Liver (tissue), 9 donors: ENCODE data around the gene PSTPIP1. TPM values are rescaled to one million over a fixed set of nuclear protein-coding genes. Genes with fewer than 3 reads are reported as not detected.

Experiments
- DNase-seq: peaks from one replicate; pipeline ENCODE4 v3.0.0-alpha.2; 2017; ENCODE audit warnings: low spot score
- H3K27ac ChIP-seq, 2 donors: one replicate each; pipeline ENCODE4 v1.7.0; 2013; ENCODE audit warnings: inconsistent platforms in 2 of 2, low read length in 2 of 2, control low read depth in 1 of 2, low read depth in 1 of 2, mild to moderate bottlenecking in 1 of 2
- H3K27me3 ChIP-seq, 4 donors: one replicate each; pipeline versions ENCODE4 v1.6.1 to v1.7.0; 2013; ENCODE audit warnings: low read length in 3 of 4, inconsistent platforms in 1 of 4, mild to moderate bottlenecking in 1 of 4, moderate library complexity in 1 of 4; ENCODE audit not compliant: control insufficient read depth in 4 of 4, insufficient read depth in 4 of 4
- H3K36me3 ChIP-seq, 4 donors: one replicate each; pipeline versions ENCODE4 v1.6.1 to v1.7.0; 2013; ENCODE audit warnings: low read length in 3 of 4, mild to moderate bottlenecking in 3 of 4, low read depth in 1 of 4, moderate library complexity in 1 of 4; ENCODE audit not compliant: control insufficient read depth in 4 of 4, insufficient read depth in 3 of 4
- H3K4me1 ChIP-seq, 4 donors: one replicate each; pipeline versions ENCODE4 v1.6.1 to v1.7.0; 2013; ENCODE audit warnings: low read length in 3 of 4, mild to moderate bottlenecking in 3 of 4, moderate library complexity in 1 of 4; ENCODE audit not compliant: control insufficient read depth in 4 of 4, insufficient read depth in 4 of 4
- H3K4me3 ChIP-seq, 3 donors: one replicate each; pipeline versions ENCODE4 v1.6.1 to v1.7.0; 2013; ENCODE audit warnings: low read length in 3 of 3, control low read depth in 1 of 3, low read depth in 1 of 3, mild to moderate bottlenecking in 1 of 3
- H3K9ac ChIP-seq, 2 donors: one replicate each; pipeline ENCODE4 v1.7.0; 2013; ENCODE audit warnings: low read length in 2 of 2, mild to moderate bottlenecking in 2 of 2, moderate library complexity in 2 of 2, control low read depth in 1 of 2, low read depth in 1 of 2
- H3K9me3 ChIP-seq, 4 donors: one replicate each; pipeline versions ENCODE4 v1.6.1 to v1.7.0; 2013; ENCODE audit warnings: low read length in 3 of 4; ENCODE audit not compliant: control insufficient read depth in 4 of 4
- ATF3 ChIP-seq: IDR thresholded peaks from 2 replicates; pipeline ENCODE4 v1.6.1; 2016; ENCODE audit warnings: antibody characterized with exemption
- CTCF ChIP-seq: fragments of 150-350 bp; IDR thresholded peaks from 2 replicates; pipeline ENCODE4 v1.5.1; 2017; ENCODE audit warnings: improper control_type of control experiment, low read depth, low read length; ENCODE audit not compliant: missing input control
- EGR1 ChIP-seq, 2 donors: IDR thresholded peaks; 2 replicates each; pipeline ENCODE4 v1.6.1; 2016 to 2018; ENCODE audit warnings: antibody characterized with exemption in 2 of 2, low read depth in 2 of 2
- FOXA1 ChIP-seq: IDR thresholded peaks from 2 replicates; pipeline ENCODE4 v1.6.1; 2016; ENCODE audit warnings: antibody characterized with exemption
- FOXA2 ChIP-seq: IDR thresholded peaks from 2 replicates; pipeline ENCODE4 v1.6.1; 2016; ENCODE audit warnings: antibody characterized with exemption
- GABPA ChIP-seq, 2 donors: IDR thresholded peaks in 1 of 2; conservative IDR thresholded peaks in 1 of 2; 2 replicates each; pipeline ENCODE4 v1.6.1; 2016; ENCODE audit warnings: antibody characterized with exemption in 2 of 2, mild to moderate bottlenecking in 1 of 2, moderate library complexity in 1 of 2
- HNF4A ChIP-seq, 2 donors: conservative IDR thresholded peaks; 2 replicates each; pipeline ENCODE4 v1.6.1; 2016; ENCODE audit warnings: antibody characterized with exemption in 2 of 2, mild to moderate bottlenecking in 2 of 2
- HNF4G ChIP-seq: IDR thresholded peaks from 2 replicates; pipeline ENCODE4 v1.6.1; 2016; ENCODE audit warnings: antibody characterized with exemption
- JUND ChIP-seq, 2 donors: IDR thresholded peaks; 2 replicates each; pipeline ENCODE4 v1.6.1; 2016; ENCODE audit warnings: antibody characterized with exemption in 2 of 2
- NR2F2 ChIP-seq: IDR thresholded peaks from 2 replicates; pipeline ENCODE4 v1.6.1; 2016; ENCODE audit warnings: antibody characterized with exemption
- RAD21 ChIP-seq, 2 donors: IDR thresholded peaks; 2 replicates each; pipeline ENCODE4 v1.6.1; 2016; ENCODE audit warnings: antibody characterized with exemption in 2 of 2, mild to moderate bottlenecking in 2 of 2
- RXRA ChIP-seq, 2 donors: IDR thresholded peaks; 2 replicates each; pipeline ENCODE4 v1.6.1; 2017 to 2018; ENCODE audit warnings: antibody characterized with exemption in 2 of 2, mild to moderate bottlenecking in 1 of 2
- SP1 ChIP-seq: IDR thresholded peaks from 2 replicates; pipeline ENCODE4 v1.6.1; 2018; ENCODE audit warnings: antibody characterized with exemption, mild to moderate bottlenecking
- TAF1 ChIP-seq: conservative IDR thresholded peaks from 2 replicates; pipeline ENCODE4 v1.6.1; 2016; ENCODE audit warnings: antibody characterized with exemption, mild to moderate bottlenecking
- YY1 ChIP-seq: IDR thresholded peaks from 2 replicates; pipeline ENCODE4 v1.6.1; 2016; ENCODE audit warnings: antibody characterized with exemption, mild to moderate bottlenecking
- WGBS: extraction: QIAGEN DNeasy Blood & Tissue Kit; methylation state at CpG from one replicate; pipeline ENCODE4 v1.1.7; 2013; 5-methylcytosine and 5-hydroxymethylcytosine counted together
- polyA plus RNA-seq, 2 donors: library from polyadenylated mRNA; stranded (reverse) in 1 of 2; unstranded in 1 of 2; fragments of 200-250 nt in 1 of 2; fragments of >200 nt in 1 of 2; fragmentation: Nextera tagmentation in 1 of 2; extraction: Ambion mirVana in 1 of 2; gene quantifications; one replicate each; pipeline versions ENCODE4 v1.2.1 to v1.2.3, GENCODE V29; 2013 to 2015
- total RNA-seq, 2 donors: library from RNA; depleted of rRNA; stranded (reverse); fragments of >200 nt; gene quantifications; one replicate each; pipeline ENCODE4 v1.2.3, GENCODE V29; 2014
- TF ChIP-seq, protein P1 (sequence below): IDR thresholded peaks from 2 replicates; pipeline ENCODE4 v1.6.1; 2016; ENCODE audit warnings: antibody characterized with exemption, mild to moderate bottlenecking
- TF ChIP-seq, protein P2 (sequence below): IDR thresholded peaks from 2 replicates; pipeline ENCODE4 v1.6.1; 2016; ENCODE audit warnings: antibody characterized with exemption
- TF ChIP-seq, protein P3 (sequence below): IDR thresholded peaks from 2 replicates; pipeline ENCODE4 v1.6.1; 2016; ENCODE audit warnings: antibody characterized with exemption
- donor health status: healthy.
- donor health status: healthy.
- donor health status: healthy.
- donor health status: healthy.
- donor health status: healthy.

PSTPIP1 gene
- total and polyA plus RNA-seq, 4 donors = 1.1 to 4.6 (median 3.0) TPM

GRCh38 chr15:77009646-77010311, 14.9 kb downstream of the PSTPIP1 start:
- 88% methylated on average over 14 of the region's 14 CpGs for WGBS
- H3K4me1 ChIP-seq = no peaks in the 10 kb centered on the region
- H3K9ac ChIP-seq = no peak overlapping the region
- no peaks in the 10 kb centered on the region for H3K27me3 ChIP-seq
- no peak overlapping the region for H3K27ac ChIP-seq
- no peak overlapping the region for H3K4me3 ChIP-seq
- H3K36me3 ChIP-seq = no peaks in the 10 kb centered on the region
- DNase-seq = no peak
- TF ChIP-seq GABPA (IDR thresholded peaks at IDR 0.05 in 1 of 2, conservative IDR thresholded peaks at IDR 0.05 in 1 of 2) = no peak
- no peak for TF ChIP-seq RXRA (IDR thresholded peaks at IDR 0.05)
- no peak for TF ChIP-seq JUND (IDR thresholded peaks at IDR 0.05)
- TF ChIP-seq FOXA1 = no peak
- TF ChIP-seq, protein P1, sequence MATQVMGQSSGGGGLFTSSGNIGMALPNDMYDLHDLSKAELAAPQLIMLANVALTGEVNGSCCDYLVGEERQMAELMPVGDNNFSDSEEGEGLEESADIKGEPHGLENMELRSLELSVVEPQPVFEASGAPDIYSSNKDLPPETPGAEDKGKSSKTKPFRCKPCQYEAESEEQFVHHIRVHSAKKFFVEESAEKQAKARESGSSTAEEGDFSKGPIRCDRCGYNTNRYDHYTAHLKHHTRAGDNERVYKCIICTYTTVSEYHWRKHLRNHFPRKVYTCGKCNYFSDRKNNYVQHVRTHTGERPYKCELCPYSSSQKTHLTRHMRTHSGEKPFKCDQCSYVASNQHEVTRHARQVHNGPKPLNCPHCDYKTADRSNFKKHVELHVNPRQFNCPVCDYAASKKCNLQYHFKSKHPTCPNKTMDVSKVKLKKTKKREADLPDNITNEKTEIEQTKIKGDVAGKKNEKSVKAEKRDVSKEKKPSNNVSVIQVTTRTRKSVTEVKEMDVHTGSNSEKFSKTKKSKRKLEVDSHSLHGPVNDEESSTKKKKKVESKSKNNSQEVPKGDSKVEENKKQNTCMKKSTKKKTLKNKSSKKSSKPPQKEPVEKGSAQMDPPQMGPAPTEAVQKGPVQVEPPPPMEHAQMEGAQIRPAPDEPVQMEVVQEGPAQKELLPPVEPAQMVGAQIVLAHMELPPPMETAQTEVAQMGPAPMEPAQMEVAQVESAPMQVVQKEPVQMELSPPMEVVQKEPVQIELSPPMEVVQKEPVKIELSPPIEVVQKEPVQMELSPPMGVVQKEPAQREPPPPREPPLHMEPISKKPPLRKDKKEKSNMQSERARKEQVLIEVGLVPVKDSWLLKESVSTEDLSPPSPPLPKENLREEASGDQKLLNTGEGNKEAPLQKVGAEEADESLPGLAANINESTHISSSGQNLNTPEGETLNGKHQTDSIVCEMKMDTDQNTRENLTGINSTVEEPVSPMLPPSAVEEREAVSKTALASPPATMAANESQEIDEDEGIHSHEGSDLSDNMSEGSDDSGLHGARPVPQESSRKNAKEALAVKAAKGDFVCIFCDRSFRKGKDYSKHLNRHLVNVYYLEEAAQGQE = no peak
- TF ChIP-seq ATF3 = no peak
- TF ChIP-seq CTCF = no peak
- TF ChIP-seq HNF4A (conservative IDR thresholded peaks at IDR 0.05) = no peak
- TF ChIP-seq YY1 = no peak
- TF ChIP-seq EGR1 (IDR thresholded peaks at IDR 0.05; ENCODE audit: low read depth in 2 of 2) = no peak
- TF ChIP-seq NR2F2 = no peak
- TF ChIP-seq RAD21 (IDR thresholded peaks at IDR 0.05) = no peak
- TF ChIP-seq HNF4G = no peak
- TF ChIP-seq SP1 = no peak
- TF ChIP-seq, protein P2, sequence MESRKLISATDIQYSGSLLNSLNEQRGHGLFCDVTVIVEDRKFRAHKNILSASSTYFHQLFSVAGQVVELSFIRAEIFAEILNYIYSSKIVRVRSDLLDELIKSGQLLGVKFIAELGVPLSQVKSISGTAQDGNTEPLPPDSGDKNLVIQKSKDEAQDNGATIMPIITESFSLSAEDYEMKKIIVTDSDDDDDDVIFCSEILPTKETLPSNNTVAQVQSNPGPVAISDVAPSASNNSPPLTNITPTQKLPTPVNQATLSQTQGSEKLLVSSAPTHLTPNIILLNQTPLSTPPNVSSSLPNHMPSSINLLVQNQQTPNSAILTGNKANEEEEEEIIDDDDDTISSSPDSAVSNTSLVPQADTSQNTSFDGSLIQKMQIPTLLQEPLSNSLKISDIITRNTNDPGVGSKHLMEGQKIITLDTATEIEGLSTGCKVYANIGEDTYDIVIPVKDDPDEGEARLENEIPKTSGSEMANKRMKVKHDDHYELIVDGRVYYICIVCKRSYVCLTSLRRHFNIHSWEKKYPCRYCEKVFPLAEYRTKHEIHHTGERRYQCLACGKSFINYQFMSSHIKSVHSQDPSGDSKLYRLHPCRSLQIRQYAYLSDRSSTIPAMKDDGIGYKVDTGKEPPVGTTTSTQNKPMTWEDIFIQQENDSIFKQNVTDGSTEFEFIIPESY = no peak
- TF ChIP-seq FOXA2 = no peak
- TF ChIP-seq TAF1 = no peak
- TF ChIP-seq, protein P3, sequence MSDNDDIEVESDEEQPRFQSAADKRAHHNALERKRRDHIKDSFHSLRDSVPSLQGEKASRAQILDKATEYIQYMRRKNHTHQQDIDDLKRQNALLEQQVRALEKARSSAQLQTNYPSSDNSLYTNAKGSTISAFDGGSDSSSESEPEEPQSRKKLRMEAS = no peak
- H3K9me3 ChIP-seq = no peaks in the 10 kb centered on the region
